Peyer's patch (tissue), 4 donors: ENCODE results near the gene DCTN3. TPM values are rescaled to one million over a fixed set of nuclear protein-coding genes. Genes with fewer than 3 reads are reported as not detected.

Experiments
- DNase-seq, 3 donors: peaks; one replicate each; pipeline ENCODE4 v3.0.0-alpha.2; 2017 to 2019
- H3K27ac ChIP-seq, 4 donors: fragments of 200-600 bp; sonication (generic); one replicate each; pipeline ENCODE4 v1.5.1; 2016 to 2019
- H3K27me3 ChIP-seq, 2 donors: fragments of 200-600 bp; sonication (generic); one replicate each; pipeline ENCODE4 v1.5.1; 2019
- H3K36me3 ChIP-seq, 3 donors: fragments of 200-600 bp; sonication (generic); one replicate each; pipeline ENCODE4 v1.5.1; 2016 to 2019
- H3K4me1 ChIP-seq, 4 donors: fragments of 200-600 bp; sonication (generic); one replicate each; pipeline ENCODE4 v1.5.1; 2016 to 2019
- H3K4me3 ChIP-seq, 4 donors: fragments of 200-600 bp; sonication (generic); 1 replicate in 3 of 4; 2 replicates in 1 of 4; pipeline ENCODE4 v1.5.1; 2016 to 2019; ENCODE audit warnings: mild to moderate bottlenecking in 1 of 4
- H3K9me3 ChIP-seq, 4 donors: fragments of 200-600 bp; sonication (generic); one replicate each; pipeline ENCODE4 v1.5.1; 2016 to 2019; ENCODE audit warnings: mild to moderate bottlenecking in 1 of 4
- POLR2A ChIP-seq, 2 donors: fragments of 450-650 bp; IDR thresholded peaks; one replicate each; pipeline ENCODE4 v1.5.1; 2017; ENCODE audit warnings: antibody characterized with exemption in 2 of 2, mild to moderate bottlenecking in 2 of 2, moderate library complexity in 2 of 2
- total RNA-seq, 4 donors: library from RNA; depleted of rRNA; stranded (reverse); fragments of >200 nt; gene quantifications; one replicate each; pipeline ENCODE4 v1.1.0, GENCODE V29; 2016
- TF ChIP-seq, protein P1 (sequence below), 6 experiments: fragments of 450-650 bp in 4 of 6; fragments of 200-600 bp in 2 of 6; sonication (generic) in 1 of 6; IDR thresholded peaks; one replicate each; pipeline ENCODE4 v1.5.1; 2017 to 2019; ENCODE audit warnings: antibody characterized with exemption in 6 of 6, mild to moderate bottlenecking in 3 of 6, moderate library complexity in 1 of 6

The DCTN3 gene
- total RNA-seq, 4 donors from 2014 or later, result 37.4 to 70.1 (median 47.5) TPM

DNA sequence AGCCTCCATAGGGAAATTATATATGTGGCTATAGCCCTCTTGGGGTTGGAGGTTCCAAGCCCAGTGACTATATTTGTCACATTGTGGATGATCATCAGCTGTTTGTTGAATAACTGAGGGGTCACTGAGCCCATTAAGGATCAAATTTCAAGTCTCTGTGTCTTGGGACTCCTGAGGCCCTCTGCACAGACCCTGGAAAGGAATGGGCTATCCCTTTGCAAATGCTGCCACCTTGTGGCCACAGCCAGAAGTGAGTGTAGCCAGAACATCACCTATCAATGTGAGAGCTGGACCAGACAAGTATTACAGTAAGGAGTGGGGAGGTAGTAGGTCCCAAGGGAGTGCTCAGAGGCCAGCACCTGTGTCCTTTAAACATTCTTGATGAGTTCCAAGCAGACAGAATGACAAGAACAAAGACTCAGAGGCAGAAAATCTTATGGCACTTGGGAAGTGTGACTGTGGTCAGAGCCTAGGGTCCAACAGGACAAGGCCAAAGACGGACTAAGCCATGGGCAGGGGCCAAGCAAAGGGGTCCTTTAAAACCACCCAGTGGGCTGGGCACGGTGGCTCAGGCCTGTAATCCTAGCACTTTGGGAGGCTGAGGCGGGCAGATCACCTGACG lies 16.6 kb downstream of the DCTN3 start:
- TF ChIP-seq, protein P1, sequence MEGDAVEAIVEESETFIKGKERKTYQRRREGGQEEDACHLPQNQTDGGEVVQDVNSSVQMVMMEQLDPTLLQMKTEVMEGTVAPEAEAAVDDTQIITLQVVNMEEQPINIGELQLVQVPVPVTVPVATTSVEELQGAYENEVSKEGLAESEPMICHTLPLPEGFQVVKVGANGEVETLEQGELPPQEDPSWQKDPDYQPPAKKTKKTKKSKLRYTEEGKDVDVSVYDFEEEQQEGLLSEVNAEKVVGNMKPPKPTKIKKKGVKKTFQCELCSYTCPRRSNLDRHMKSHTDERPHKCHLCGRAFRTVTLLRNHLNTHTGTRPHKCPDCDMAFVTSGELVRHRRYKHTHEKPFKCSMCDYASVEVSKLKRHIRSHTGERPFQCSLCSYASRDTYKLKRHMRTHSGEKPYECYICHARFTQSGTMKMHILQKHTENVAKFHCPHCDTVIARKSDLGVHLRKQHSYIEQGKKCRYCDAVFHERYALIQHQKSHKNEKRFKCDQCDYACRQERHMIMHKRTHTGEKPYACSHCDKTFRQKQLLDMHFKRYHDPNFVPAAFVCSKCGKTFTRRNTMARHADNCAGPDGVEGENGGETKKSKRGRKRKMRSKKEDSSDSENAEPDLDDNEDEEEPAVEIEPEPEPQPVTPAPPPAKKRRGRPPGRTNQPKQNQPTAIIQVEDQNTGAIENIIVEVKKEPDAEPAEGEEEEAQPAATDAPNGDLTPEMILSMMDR (IDR thresholded peaks at IDR 0.05), result peak; percentile 84 to 93 (median 92)
- no peak for TF ChIP-seq POLR2A (IDR thresholded peaks at IDR 0.05)
- H3K4me1 ChIP-seq, result peaks cover 0 to 9% (median 0%) of the 10 kb centered on the region in 4 donors
- peak; percentile 83 to 94 (median 84) for DNase-seq
- no peak overlapping the region for H3K27ac ChIP-seq
- no peaks in the 10 kb centered on the region for H3K9me3 ChIP-seq
- no peaks in the 10 kb centered on the region for H3K36me3 ChIP-seq
- no peaks in the 10 kb centered on the region for H3K27me3 ChIP-seq
- H3K4me3 ChIP-seq, result no peak overlapping the region

- TF ChIP-seq, protein P1 (IDR thresholded peaks at IDR 0.05), result no peak
- no peak for TF ChIP-seq POLR2A (IDR thresholded peaks at IDR 0.05)
- H3K36me3 ChIP-seq, result no peaks in the 10 kb centered on the region
- no peak overlapping the region for H3K27ac ChIP-seq
- peaks cover 0 to 5% (median 0%) of the 10 kb centered on the region in 4 donors for H3K4me1 ChIP-seq
- H3K27me3 ChIP-seq, result no peaks in the 10 kb centered on the region
- H3K4me3 ChIP-seq, result no peak overlapping the region
- H3K9me3 ChIP-seq, result no peaks in the 10 kb centered on the region
- no peak for DNase-seq
These were observed 18.2 kb downstream of the DCTN3 start for GRCh38 chr9:34601937-34602573.

GRCh38 chr9:34600908-34601307 lies 19.4 kb downstream of the DCTN3 start:
- no peak overlapping the region for H3K27ac ChIP-seq
- H3K36me3 ChIP-seq, result no peaks in the 10 kb centered on the region
- H3K27me3 ChIP-seq, result no peaks in the 10 kb centered on the region
- H3K4me1 ChIP-seq, result no peaks in the 10 kb centered on the region
- TF ChIP-seq, protein P1 (IDR thresholded peaks at IDR 0.05), result no peak
- no peak for TF ChIP-seq POLR2A (IDR thresholded peaks at IDR 0.05)
- no peak for DNase-seq
- no peak overlapping the region for H3K4me3 ChIP-seq
- H3K9me3 ChIP-seq, result no peaks in the 10 kb centered on the region

- TF ChIP-seq, protein P1 (IDR thresholded peaks at IDR 0.05), result no peak
- TF ChIP-seq POLR2A (IDR thresholded peaks at IDR 0.05), result no peak
- no peaks in the 10 kb centered on the region for H3K4me1 ChIP-seq
- H3K27ac ChIP-seq, result no peak overlapping the region
- H3K27me3 ChIP-seq, result no peaks in the 10 kb centered on the region
- no peak overlapping the region for H3K4me3 ChIP-seq
- DNase-seq, result no peak
- no peaks in the 10 kb centered on the region for H3K9me3 ChIP-seq
- no peaks in the 10 kb centered on the region for H3K36me3 ChIP-seq
These were observed 20.7 kb downstream of the DCTN3 start for GRCh38 chr9:34599546-34599945.

- Histone ChIP-seq H3K27me3 (peaks cover 0 to 7% of the 10 kb centered on the region in 2 donors), H3K4me3 (no peak overlapping the region), H3K27ac (peak overlapping the region in 2 of 4 donors; percentile 17 to 55), H3K36me3 (no peaks in the 10 kb centered on the region), H3K4me1 (peaks cover 0 to 37% (median 21%) of the 10 kb centered on the region in 4 donors), H3K9me3 (no peaks in the 10 kb centered on the region)
- DNase-seq, result no peak
- TF ChIP-seq POLR2A (IDR thresholded peaks at IDR 0.05), result no peak
- TF ChIP-seq, protein P1 (IDR thresholded peaks at IDR 0.05), result no peak
These were observed 26.1 kb downstream of the DCTN3 start for GRCh38 chr9:34594177-34594576.
